HCT116 (cell line): Measurements from ENCODE around the gene DLG2. TPM values are rescaled to one million over a fixed set of nuclear protein-coding genes. Genes with fewer than 3 reads are reported as not detected.

Experiments used
- ATAC-seq: fragments of 200-7000 bp; cut with Tn5 transposase; 2 replicates; pipeline ENCODE4 v1.9.1; 2020; ENCODE audit warnings: mild to moderate bottlenecking, moderate library complexity
- BruUV-seq: library from RNA; stranded (reverse); fragments of 400-500 nt; replicated peaks from 2 replicates; lab custom pipeline; 2021; lab: Mats Ljungman, UMichigan
- CTCF ChIA-PET: fragments of 300-600 bp; sonication (Branson Sonifier 250); formaldehyde crosslinking; loops from one replicate; lab custom pipeline; 2021; ENCODE audit warnings: antibody characterized with exemption; lab: Charles Lee
- POLR2A ChIA-PET: fragments of 300-600, 350-600 bp; sonication (Branson Sonifier 250); formaldehyde crosslinking; loops from one replicate; lab custom pipeline; 2021; ENCODE audit warnings: antibody characterized with exemption; lab: Charles Lee
- RAD21 ChIA-PET, 2 experiments: fragments of 300-600 bp; sonication (Branson Sonifier 250); formaldehyde crosslinking; loops; one replicate each; lab custom pipeline; 2023; ENCODE audit warnings: low total read pairs in 2 of 2; ENCODE audit not compliant: uncharacterized antibody in 2 of 2, unreplicated experiment in 2 of 2, low non-redundant PET in 1 of 2; lab: Charles Lee
- DNase-seq: peaks from one replicate; pipeline ENCODE4 v3.0.0-alpha.2; 2010; ENCODE audit warnings: low read depth, low spot score
- H2AFZ ChIP-seq: fragments of 200-600 bp; shearing (Covaris generic), sonication (generic); 2 replicates; pipeline ENCODE4 v1.6.1; 2017; ENCODE audit warnings: low read depth, mixed run types, mixed read lengths, antibody characterized with exemption, low read length; ENCODE audit not compliant: poor library complexity, severe bottlenecking
- H3K27ac ChIP-seq: 2 replicates; pipeline ENCODE4 v1.5.1; 2012; ENCODE audit warnings: low read depth, low read length
- H3K27me3 ChIP-seq: fragments of 200-600 bp; sonication (generic); 2 replicates; pipeline ENCODE4 v1.6.1; 2016; ENCODE audit warnings: mixed run types, low read length, mixed read lengths; ENCODE audit not compliant: insufficient read depth
- H3K36me3 ChIP-seq, 2 experiments: fragments of 200-500 bp in 1 of 2; fragments of 200-600 bp in 1 of 2; sonication (Bioruptor generic) in 1 of 2; sonication (generic) in 1 of 2; 2 replicates each; pipeline versions ENCODE4 v1.5.1 to v1.6.1; 2014 to 2016; ENCODE audit warnings: low read length in 2 of 2, inconsistent platforms in 1 of 2, mixed read lengths in 1 of 2, mixed run types in 1 of 2; ENCODE audit not compliant: insufficient read depth in 2 of 2, control insufficient read depth in 1 of 2
- H3K4me1 ChIP-seq, 2 experiments: fragments of 200-600 bp in 1 of 2; sonication (generic) in 1 of 2; 2 replicates each; pipeline versions ENCODE4 v1.5.1 to v1.6.1; 2012 to 2017; ENCODE audit warnings: low read length in 2 of 2, inconsistent platforms in 1 of 2, mild to moderate bottlenecking in 1 of 2, mixed read lengths in 1 of 2, mixed run types in 1 of 2, moderate library complexity in 1 of 2; ENCODE audit not compliant: insufficient read depth in 2 of 2, control insufficient read depth in 1 of 2
- H3K4me2 ChIP-seq: fragments of 200-600 bp; sonication (generic); 2 replicates; pipeline ENCODE4 v1.6.1; 2017; ENCODE audit warnings: mixed run types, low read length, mixed read lengths
- H3K4me3 ChIP-seq, 2 experiments: fragments of 200-600 bp in 1 of 2; sonication (generic) in 1 of 2; replicated peaks in 1 of 2; 2 replicates each; pipeline ENCODE4 v1.5.1; 2011 to 2016; ENCODE audit warnings: low read length in 2 of 2, control low read depth in 1 of 2, low read depth in 1 of 2, mild to moderate bottlenecking in 1 of 2, mixed read lengths in 1 of 2, mixed run types in 1 of 2
- H3K79me2 ChIP-seq: fragments of 200-600 bp; sonication (generic); 2 replicates; pipeline ENCODE4 v1.6.1; 2017; ENCODE audit warnings: mild to moderate bottlenecking, mixed run types, low read length, moderate library complexity, mixed read lengths; ENCODE audit not compliant: insufficient read depth
- H3K9ac ChIP-seq: fragments of 200-600 bp; sonication (generic); 2 replicates; pipeline ENCODE4 v1.6.1; 2016; ENCODE audit warnings: low read length, mixed read lengths
- H3K9me2 ChIP-seq: fragments of 200-600 bp; sonication (generic), shearing (Covaris generic); 2 replicates; pipeline ENCODE4 v1.6.1; 2017; ENCODE audit warnings: mixed run types, mild to moderate bottlenecking, moderate library complexity; ENCODE audit not compliant: insufficient read depth
- H3K9me3 ChIP-seq, 2 experiments: fragments of 200-500 bp in 1 of 2; fragments of 200-600 bp in 1 of 2; sonication (Bioruptor generic) in 1 of 2; sonication (generic) in 1 of 2; 2 replicates each; pipeline ENCODE4 v1.6.1; 2014 to 2017; ENCODE audit warnings: low read length in 2 of 2, mixed read lengths in 2 of 2, inconsistent platforms in 1 of 2, low read depth in 1 of 2, mild to moderate bottlenecking in 1 of 2, mixed run types in 1 of 2, moderate library complexity in 1 of 2; ENCODE audit not compliant: control insufficient read depth in 1 of 2, insufficient read depth in 1 of 2
- H4K20me1 ChIP-seq: fragments of 200-600 bp; sonication (generic), shearing (Covaris generic); 2 replicates; pipeline ENCODE4 v1.6.1; 2017; ENCODE audit warnings: mixed run types, mild to moderate bottlenecking, moderate library complexity; ENCODE audit not compliant: insufficient read depth
- CEBPB ChIP-seq: IDR thresholded peaks from 2 replicates; pipeline ENCODE4 v1.6.1; 2012; ENCODE audit warnings: low read depth
- EZH2phosphoT487 ChIP-seq: fragments of 200-600 bp; IDR thresholded peaks from 2 replicates; pipeline ENCODE4 v1.6.1; 2018; ENCODE audit warnings: antibody characterized with exemption, borderline replicate concordance
- POLR2A ChIP-seq: IDR thresholded peaks from 2 replicates; pipeline ENCODE4 v1.7.0; 2011; ENCODE audit warnings: borderline replicate concordance; ENCODE audit not compliant: insufficient read depth, insufficient read length; ENCODE audit errors: extremely low read depth
- POLR2AphosphoS5 ChIP-seq: IDR thresholded peaks from 2 replicates; pipeline ENCODE4 v1.6.1; 2011; ENCODE audit warnings: mild to moderate bottlenecking, low read depth, low read length, moderate library complexity
- SP1 ChIP-seq: IDR thresholded peaks from 2 replicates; pipeline ENCODE4 v1.6.1; 2012; ENCODE audit warnings: low read depth
- TCF7L2 ChIP-seq: IDR thresholded peaks from 2 replicates; pipeline ENCODE4 v1.7.0; 2011; ENCODE audit warnings: borderline replicate concordance, inconsistent platforms; ENCODE audit not compliant: insufficient read depth, insufficient read length; ENCODE audit errors: extremely low read depth
- ZFX ChIP-seq: fragments of 450-650 bp; IDR thresholded peaks from 2 replicates; pipeline ENCODE4 v1.6.1; 2017
- ZNF274 ChIP-seq: fragments of 200-500 bp; sonication (Bioruptor generic); IDR thresholded peaks from 2 replicates; pipeline ENCODE4 v1.6.1; 2014; ENCODE audit warnings: mild to moderate bottlenecking, low read depth, low read length, inconsistent platforms
- intact Hi-C: fragments of 100-400 bp; cut with micrococcal nuclease; formaldehyde crosslinking; loops from 2 replicates; pipeline ENCODE4 v1.10.0; 2022
- total RNA-seq: library from RNA; stranded (reverse); gene quantifications from one replicate; pipeline ENCODE4 v1.2.1, GENCODE V29; 2021; ENCODE audit not compliant: unreplicated experiment
- TF ChIP-seq, protein P1 (sequence below): IDR thresholded peaks from 2 replicates; pipeline ENCODE4 v1.6.1; 2011; ENCODE audit warnings: mild to moderate bottlenecking, low read length, moderate library complexity; ENCODE audit not compliant: insufficient replicate concordance; ENCODE audit errors: extremely low read depth

DLG2 gene
- total RNA-seq, 1 experiment from 2014 or later: 2.4 TPM

- ChIA-PET CTCF (no interaction called here), POLR2A (no interaction called here)
- Histone ChIP-seq H3K9ac (no peak overlapping the region), H4K20me1 (no peaks in the 10 kb centered on the region), H3K4me1 (no peaks in the 10 kb centered on the region), H3K36me3 (no peaks in the 10 kb centered on the region), H3K9me3 (no peaks in the 10 kb centered on the region), H3K9me2 (no peaks in the 10 kb centered on the region), H2AFZ (no peak overlapping the region)
- DNase-seq (no peak), ATAC-seq (no peak)
- intact Hi-C loops: no loop called here
- TF ChIP-seq, protein P1, sequence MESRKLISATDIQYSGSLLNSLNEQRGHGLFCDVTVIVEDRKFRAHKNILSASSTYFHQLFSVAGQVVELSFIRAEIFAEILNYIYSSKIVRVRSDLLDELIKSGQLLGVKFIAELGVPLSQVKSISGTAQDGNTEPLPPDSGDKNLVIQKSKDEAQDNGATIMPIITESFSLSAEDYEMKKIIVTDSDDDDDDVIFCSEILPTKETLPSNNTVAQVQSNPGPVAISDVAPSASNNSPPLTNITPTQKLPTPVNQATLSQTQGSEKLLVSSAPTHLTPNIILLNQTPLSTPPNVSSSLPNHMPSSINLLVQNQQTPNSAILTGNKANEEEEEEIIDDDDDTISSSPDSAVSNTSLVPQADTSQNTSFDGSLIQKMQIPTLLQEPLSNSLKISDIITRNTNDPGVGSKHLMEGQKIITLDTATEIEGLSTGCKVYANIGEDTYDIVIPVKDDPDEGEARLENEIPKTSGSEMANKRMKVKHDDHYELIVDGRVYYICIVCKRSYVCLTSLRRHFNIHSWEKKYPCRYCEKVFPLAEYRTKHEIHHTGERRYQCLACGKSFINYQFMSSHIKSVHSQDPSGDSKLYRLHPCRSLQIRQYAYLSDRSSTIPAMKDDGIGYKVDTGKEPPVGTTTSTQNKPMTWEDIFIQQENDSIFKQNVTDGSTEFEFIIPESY: no peak
- TF ChIP-seq ZNF274: no peak
- no peak for TF ChIP-seq CEBPB
- no peak for TF ChIP-seq ZFX
- no peak for TF ChIP-seq POLR2A
- TF ChIP-seq TCF7L2: no peak
- TF ChIP-seq EZH2phosphoT487: no peak
- TF ChIP-seq POLR2AphosphoS5: no peak
- TF ChIP-seq SP1: no peak
- TF ChIP-seq, all 23 proteins: peak for 0
- BruUV-seq: no TSS peak
- Histone ChIP-seq H3K79me2 (no peaks in the 10 kb centered on the region), H3K27me3 (peaks cover 38% of the 10 kb centered on the region), H3K4me3 (no peak overlapping the region), H3K4me2 (no peak overlapping the region), H3K27ac (no peak overlapping the region)
- RAD21 ChIA-PET: no interaction called here
These were observed 2081.5 kb downstream of the DLG2 start for GRCh38 chr11:83545494-83546260.
